T-helper 2 cell treated with Interferon-gamma antibody and Interleukin-4, amounts not matched to agents 5 μg/mL and 100 μg/mL, for 36 hours (primary cell): ENCODE results near the gene GRIK2.

Source experiments
- DNase-seq: peaks from one replicate; pipeline ENCODE4 v3.0.0; 2021; ENCODE audit warnings: low spot score
- H3K27ac Mint-ChIP-seq: one replicate; pipeline ENCODE4 v1.8.0; 2021; ENCODE audit warnings: mild to moderate bottlenecking, mixed read lengths
- H3K27me3 Mint-ChIP-seq: one replicate; pipeline ENCODE4 v1.8.0; 2021; ENCODE audit warnings: low read depth, mixed read lengths
- H3K36me3 Mint-ChIP-seq: one replicate; pipeline ENCODE4 v1.8.0; 2021; ENCODE audit warnings: low read depth, mixed read lengths
- H3K4me1 Mint-ChIP-seq: one replicate; pipeline ENCODE4 v1.8.0; 2021; ENCODE audit warnings: low read depth, mixed read lengths
- H3K4me3 Mint-ChIP-seq: one replicate; pipeline ENCODE4 v1.8.0; 2022; ENCODE audit warnings: mild to moderate bottlenecking, moderate library complexity, mixed read lengths
- H3K9me3 Mint-ChIP-seq: one replicate; pipeline ENCODE4 v1.8.0; 2021; ENCODE audit warnings: mixed read lengths

The GRIK2 gene

GRCh38 chr6:101722471-101722870, 329.0 kb downstream of the GRIK2 start:
- DNase-seq = no peak
- Mint-ChIP-seq H3K27ac (no peak overlapping the region), H3K4me1 (no peaks in the 10 kb centered on the region), H3K36me3 (no peaks in the 10 kb centered on the region), H3K9me3 (no peaks in the 10 kb centered on the region), H3K4me3 (no peak overlapping the region), H3K27me3 (no peaks in the 10 kb centered on the region)

- no peaks in the 10 kb centered on the region for H3K9me3 Mint-ChIP-seq
- no peaks in the 10 kb centered on the region for H3K4me1 Mint-ChIP-seq
- no peak overlapping the region for H3K27ac Mint-ChIP-seq
- no peak overlapping the region for H3K4me3 Mint-ChIP-seq
- H3K36me3 Mint-ChIP-seq = no peaks in the 10 kb centered on the region
- no peaks in the 10 kb centered on the region for H3K27me3 Mint-ChIP-seq
- DNase-seq = no peak
Observed at GRCh38 chr6:101722991-101723579, 329.6 kb downstream of the GRIK2 start.

GRCh38 chr6:101728388-101728787, 334.9 kb downstream of the GRIK2 start:
- Mint-ChIP-seq H3K36me3 (no peaks in the 10 kb centered on the region), H3K27me3 (no peaks in the 10 kb centered on the region), H3K9me3 (no peaks in the 10 kb centered on the region), H3K27ac (no peak overlapping the region), H3K4me3 (no peak overlapping the region), H3K4me1 (peaks cover 3% of the 10 kb centered on the region)
- DNase-seq = no peak

- Mint-ChIP-seq H3K27me3 (no peaks in the 10 kb centered on the region), H3K36me3 (no peaks in the 10 kb centered on the region), H3K4me1 (peaks cover 3% of the 10 kb centered on the region), H3K27ac (no peak overlapping the region), H3K9me3 (no peaks in the 10 kb centered on the region), H3K4me3 (no peak overlapping the region)
- DNase-seq = no peak
Observed at GRCh38 chr6:101728956-101729355, 335.4 kb downstream of the GRIK2 start.

- no peak overlapping the region for H3K27ac Mint-ChIP-seq
- no peaks in the 10 kb centered on the region for H3K27me3 Mint-ChIP-seq
- H3K9me3 Mint-ChIP-seq = peaks cover 5% of the 10 kb centered on the region
- DNase-seq = no peak
- no peaks in the 10 kb centered on the region for H3K36me3 Mint-ChIP-seq
- no peak overlapping the region for H3K4me3 Mint-ChIP-seq
- peaks cover 3% of the 10 kb centered on the region for H3K4me1 Mint-ChIP-seq
Observed at GRCh38 chr6:101730954-101731353, 337.4 kb downstream of the GRIK2 start.

- Mint-ChIP-seq H3K36me3 (no peaks in the 10 kb centered on the region), H3K4me1 (peaks cover 3% of the 10 kb centered on the region), H3K27me3 (no peaks in the 10 kb centered on the region), H3K27ac (no peak overlapping the region), H3K4me3 (no peak overlapping the region), H3K9me3 (peaks cover 8% of the 10 kb centered on the region)
- DNase-seq = no peak
Observed at GRCh38 chr6:101733899-101734298, 340.4 kb downstream of the GRIK2 start.

GRCh38 chr6:101738481-101738880, 345.0 kb downstream of the GRIK2 start:
- no peaks in the 10 kb centered on the region for H3K27me3 Mint-ChIP-seq
- H3K36me3 Mint-ChIP-seq = no peaks in the 10 kb centered on the region
- DNase-seq = no peak
- H3K9me3 Mint-ChIP-seq = peaks cover 11% of the 10 kb centered on the region
- H3K27ac Mint-ChIP-seq = no peak overlapping the region
- H3K4me1 Mint-ChIP-seq = no peaks in the 10 kb centered on the region
- no peak overlapping the region for H3K4me3 Mint-ChIP-seq

- Mint-ChIP-seq H3K27me3 (no peaks in the 10 kb centered on the region), H3K4me1 (no peaks in the 10 kb centered on the region), H3K9me3 (peaks cover 6% of the 10 kb centered on the region), H3K4me3 (no peak overlapping the region), H3K36me3 (no peaks in the 10 kb centered on the region), H3K27ac (no peak overlapping the region)
- DNase-seq = no peak
Observed at GRCh38 chr6:101740631-101741030, 347.1 kb downstream of the GRIK2 start.

GRCh38 chr6:101741474-101742171, 348.1 kb downstream of the GRIK2 start:
- no peak overlapping the region for H3K4me3 Mint-ChIP-seq
- no peaks in the 10 kb centered on the region for H3K4me1 Mint-ChIP-seq
- H3K27ac Mint-ChIP-seq = no peak overlapping the region
- no peaks in the 10 kb centered on the region for H3K36me3 Mint-ChIP-seq
- H3K9me3 Mint-ChIP-seq = peaks cover 6% of the 10 kb centered on the region
- no peaks in the 10 kb centered on the region for H3K27me3 Mint-ChIP-seq
- DNase-seq = no peak

GRCh38 chr6:101747160-101747559, 353.7 kb downstream of the GRIK2 start:
- Mint-ChIP-seq H3K27ac (no peak overlapping the region), H3K36me3 (no peaks in the 10 kb centered on the region), H3K4me3 (no peak overlapping the region), H3K9me3 (peaks cover 3% of the 10 kb centered on the region), H3K27me3 (no peaks in the 10 kb centered on the region), H3K4me1 (no peaks in the 10 kb centered on the region)
- no peak for DNase-seq

GRCh38 chr6:101747716-101748115, 354.2 kb downstream of the GRIK2 start:
- no peak for DNase-seq
- no peak overlapping the region for H3K27ac Mint-ChIP-seq

GRCh38 chr6:101755931-101756330, 362.4 kb downstream of the GRIK2 start:
- DNase-seq = no peak
- Mint-ChIP-seq H3K4me3 (no peak overlapping the region), H3K36me3 (no peaks in the 10 kb centered on the region), H3K27ac (no peak overlapping the region), H3K9me3 (peaks cover 3% of the 10 kb centered on the region), H3K27me3 (no peaks in the 10 kb centered on the region), H3K4me1 (no peaks in the 10 kb centered on the region)

More at GRCh38 chr6:101747716-101748115, 354.2 kb downstream of the GRIK2 start:
- no peaks in the 10 kb centered on the region for H3K27me3 Mint-ChIP-seq
- no peaks in the 10 kb centered on the region for H3K4me1 Mint-ChIP-seq
- H3K9me3 Mint-ChIP-seq = peaks cover 2% of the 10 kb centered on the region
- no peaks in the 10 kb centered on the region for H3K36me3 Mint-ChIP-seq
- H3K4me3 Mint-ChIP-seq = no peak overlapping the region

GRCh38 chr6:101758368-101758767, 364.9 kb downstream of the GRIK2 start:
- no peaks in the 10 kb centered on the region for H3K36me3 Mint-ChIP-seq
- H3K9me3 Mint-ChIP-seq = peaks cover 3% of the 10 kb centered on the region
- no peak for DNase-seq
- no peaks in the 10 kb centered on the region for H3K27me3 Mint-ChIP-seq
- no peak overlapping the region for H3K4me3 Mint-ChIP-seq
- no peak overlapping the region for H3K27ac Mint-ChIP-seq
- H3K4me1 Mint-ChIP-seq = no peaks in the 10 kb centered on the region

- DNase-seq = no peak
- no peaks in the 10 kb centered on the region for H3K36me3 Mint-ChIP-seq
- H3K4me1 Mint-ChIP-seq = no peaks in the 10 kb centered on the region
- H3K4me3 Mint-ChIP-seq = no peak overlapping the region
- no peaks in the 10 kb centered on the region for H3K27me3 Mint-ChIP-seq
- H3K9me3 Mint-ChIP-seq = no peaks in the 10 kb centered on the region
- H3K27ac Mint-ChIP-seq = no peak overlapping the region
Observed at GRCh38 chr6:101760843-101761621, 367.5 kb downstream of the GRIK2 start.
